Ectodermal cell (in vitro differentiated cells): Measurements from ENCODE around the gene MED12. TPM values are rescaled to one million over a fixed set of nuclear protein-coding genes. Genes with fewer than 3 reads are reported as not detected.
A peak's percentile ranks its signal among the peaks of the same experiment; 100 is the strongest.

Experiments
- H3K27ac ChIP-seq: 2 replicates; pipeline ENCODE4 v1.7.0; 2013; ENCODE audit warnings: mild to moderate bottlenecking, low read depth, low read length; ENCODE audit not compliant: insufficient read depth, poor library complexity, severe bottlenecking
- H3K27me3 ChIP-seq: 2 replicates; pipeline ENCODE4 v1.7.0; 2013; ENCODE audit warnings: mild to moderate bottlenecking, low read length; ENCODE audit not compliant: insufficient read depth, control insufficient read depth, poor library complexity, severe bottlenecking
- H3K36me3 ChIP-seq: one replicate; pipeline ENCODE4 v1.7.0; 2013; ENCODE audit warnings: low read length; ENCODE audit not compliant: control insufficient read depth, insufficient read depth
- H3K4me1 ChIP-seq: one replicate; pipeline ENCODE4 v1.7.0; 2013; ENCODE audit warnings: low read length; ENCODE audit not compliant: control insufficient read depth, insufficient read depth
- H3K4me3 ChIP-seq: 2 replicates; pipeline ENCODE4 v1.7.0; 2013; ENCODE audit warnings: low read depth, low read length, control low read depth; ENCODE audit not compliant: insufficient read depth
- H3K9me3 ChIP-seq: 2 replicates; pipeline ENCODE4 v1.7.0; 2013; ENCODE audit warnings: mild to moderate bottlenecking, low read length, moderate library complexity; ENCODE audit not compliant: control insufficient read depth
- WGBS, 2 experiments: methylation state at CpG; one replicate each; pipeline ENCODE4 v1.1.7; 2013; ENCODE audit warnings: missing lambda C conversion rate in 2 of 2; 5-methylcytosine and 5-hydroxymethylcytosine counted together
- polyA plus RNA-seq, 4 experiments: library from polyadenylated mRNA; stranded (reverse); fragments of 50-300 nt; gene quantifications; one replicate each; pipeline ENCODE4 v1.2.3, GENCODE V29; 2013

The MED12 gene
- 41.2 TPM for polyA plus RNA-seq (2013, experiment 1 of 4)
- polyA plus RNA-seq (2013, experiment 2 of 4) = 49.3 TPM
- polyA plus RNA-seq (2013, experiment 3 of 4) = 34.4 TPM
- polyA plus RNA-seq (2013, experiment 4 of 4) = 43.7 TPM

DNA sequence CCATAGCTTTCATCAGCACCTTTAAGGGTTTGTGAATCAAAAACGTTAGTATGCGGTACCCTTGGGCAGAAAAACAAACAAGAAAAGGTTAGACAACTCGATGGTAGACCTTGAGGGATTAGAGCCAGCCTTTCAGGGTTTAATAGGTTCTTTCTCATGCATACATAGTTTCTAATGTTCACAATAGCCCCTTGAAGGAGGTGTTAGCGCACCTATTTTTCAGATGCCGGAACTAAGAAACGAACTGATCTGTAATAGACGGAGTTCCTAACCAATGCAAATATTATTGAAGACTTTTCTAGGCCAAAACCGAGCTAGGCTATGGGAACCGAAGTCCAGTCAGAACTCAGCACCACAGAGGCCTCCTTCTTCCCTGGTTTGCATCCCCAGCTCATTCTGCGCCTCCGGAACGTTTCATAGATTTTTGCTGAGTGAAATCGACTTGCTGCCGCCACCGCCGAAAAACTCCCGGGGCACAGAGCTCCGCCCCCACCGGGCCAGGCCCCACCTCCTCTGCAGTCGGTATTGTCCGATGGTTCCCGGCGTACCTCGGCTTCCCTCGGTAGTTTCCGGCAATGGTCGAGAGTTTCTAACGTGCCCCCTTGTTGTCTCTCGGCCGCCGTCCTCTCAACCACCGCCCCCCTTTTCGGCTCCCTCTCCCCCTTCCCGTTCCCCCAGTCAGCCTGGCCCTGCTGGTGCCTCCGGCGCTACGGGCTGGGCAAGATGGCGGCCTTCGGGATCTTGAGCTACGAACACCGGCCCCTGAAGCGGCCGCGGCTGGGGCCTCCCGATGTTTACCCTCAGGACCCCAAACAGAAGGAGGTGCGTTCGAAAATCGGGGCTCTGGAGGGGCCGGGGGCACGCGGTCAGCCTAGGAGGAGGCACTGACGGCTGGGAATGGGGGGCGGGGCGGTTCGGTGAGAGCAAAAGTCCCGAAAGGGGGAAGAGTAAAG lies at the start of gene MED12:
TSS of gene MED12 (plus strand) at position 565 of the 953 bp plus-strand sequence. CDS start at position 724, 159 bp downstream.
- Histone ChIP-seq H3K4me3 (peak within 1 kb of the TSS; percentile 60), H3K4me1 (no peaks in the 10 kb centered on the region), H3K36me3 (peaks cover 3% of the 10 kb centered on the region), H3K27me3 (no peaks in the 10 kb centered on the region), H3K27ac (no peak within 1 kb of the TSS), H3K9me3 (no peaks in the 10 kb centered on the region)
- 1% methylated on average over 53 to 55 of the region's 56 CpGs for WGBS, 2 experiments

DNA sequence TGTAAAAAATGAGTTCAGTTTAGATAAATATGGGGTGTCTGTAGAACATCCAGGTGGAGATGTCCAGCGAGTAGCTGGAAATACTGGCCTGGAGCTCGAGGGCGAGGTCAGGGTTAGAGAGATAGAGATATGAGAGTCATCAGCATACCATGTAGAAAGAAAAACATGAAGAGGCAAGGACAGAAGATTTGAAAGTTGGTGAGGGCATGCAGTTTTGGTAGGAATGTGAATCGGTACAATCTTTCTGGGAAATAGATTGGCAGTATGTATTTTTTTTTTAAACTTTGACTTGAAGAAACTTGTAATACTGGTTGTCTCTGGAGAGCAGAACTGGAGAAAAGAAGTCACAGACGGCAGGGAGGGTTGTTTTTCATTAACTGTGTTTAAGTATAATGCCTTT lies 47.9 kb upstream of the MED12 start:
- H3K9me3 ChIP-seq = no peaks in the 10 kb centered on the region
- H3K36me3 ChIP-seq = no peaks in the 10 kb centered on the region
- H3K4me3 ChIP-seq = no peak overlapping the region
- no peaks in the 10 kb centered on the region for H3K27me3 ChIP-seq
- WGBS, 2 experiments = 93 to 97% methylated on average over 4 of the region's 5 CpGs
- H3K4me1 ChIP-seq = no peaks in the 10 kb centered on the region
- H3K27ac ChIP-seq = no peak overlapping the region

DNA sequence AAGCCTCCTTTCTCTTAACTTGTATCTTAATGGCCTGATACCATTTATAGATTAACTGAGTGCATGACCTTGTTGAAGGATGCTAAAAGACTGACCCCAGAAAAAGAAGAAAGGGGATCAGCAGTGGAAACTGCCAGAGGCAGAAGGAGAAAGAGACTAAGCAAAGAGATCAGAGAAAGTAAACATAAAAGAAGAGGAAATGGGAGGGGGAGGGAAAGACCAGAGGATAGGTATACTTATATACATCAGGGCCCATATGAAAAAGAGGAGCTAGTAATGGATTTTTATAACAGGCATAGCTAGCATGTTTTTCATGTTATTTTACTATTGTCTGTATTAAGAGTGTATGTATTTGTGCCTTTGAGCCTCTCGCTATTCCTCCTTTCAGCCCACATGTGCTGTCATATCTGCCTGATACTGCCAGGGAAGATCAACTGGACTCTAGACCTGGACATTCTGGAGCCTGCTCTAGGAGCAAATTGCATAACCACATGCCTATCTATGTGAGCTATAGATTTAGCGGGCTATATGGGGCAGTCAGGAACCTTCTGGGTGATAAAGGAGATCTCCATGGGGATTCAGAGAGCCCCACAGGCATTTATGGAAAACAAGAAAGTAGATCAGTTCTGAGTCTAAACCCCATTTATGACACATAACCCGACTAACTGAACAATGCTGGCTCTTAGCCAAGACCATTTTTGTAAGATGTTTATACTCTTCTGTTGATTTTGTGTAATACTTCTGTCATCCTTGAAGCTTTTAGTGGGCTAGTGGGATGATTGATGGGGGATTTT lies 36.9 kb upstream of the MED12 start:
- H3K36me3 ChIP-seq = no peaks in the 10 kb centered on the region
- no peaks in the 10 kb centered on the region for H3K27me3 ChIP-seq
- H3K4me3 ChIP-seq = no peak overlapping the region
- no peaks in the 10 kb centered on the region for H3K4me1 ChIP-seq
- 83 to 96% methylated on average over 3 of the region's 3 CpGs for WGBS, 2 experiments
- no peak overlapping the region for H3K27ac ChIP-seq
- no peaks in the 10 kb centered on the region for H3K9me3 ChIP-seq

DNA sequence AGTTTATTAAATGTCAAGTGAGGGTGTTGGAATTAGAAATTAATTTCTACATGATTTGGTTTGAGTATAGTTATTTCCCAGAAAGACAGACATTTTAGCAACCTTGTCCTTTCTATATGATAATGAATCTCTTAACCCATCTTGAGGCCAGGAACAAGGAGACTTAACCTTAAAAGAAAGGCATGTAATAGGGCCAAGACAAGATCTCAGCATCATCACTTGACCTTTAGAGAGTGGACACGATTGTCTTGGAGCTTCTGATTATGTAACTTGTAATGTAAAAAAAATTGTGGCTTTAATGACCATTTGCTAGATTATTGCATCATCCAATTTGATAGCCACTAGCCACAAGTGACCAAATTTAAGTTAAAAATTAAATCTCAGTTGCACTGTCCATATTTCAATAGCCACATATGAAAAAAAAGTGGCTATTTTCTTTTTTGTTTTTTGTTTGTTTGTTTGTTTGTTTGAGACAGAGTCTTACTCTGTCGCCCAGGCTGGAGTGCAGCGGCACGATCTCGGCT lies 36.2 kb upstream of the MED12 start:
- Histone ChIP-seq H3K4me1 (no peaks in the 10 kb centered on the region), H3K36me3 (no peaks in the 10 kb centered on the region), H3K9me3 (no peaks in the 10 kb centered on the region), H3K27me3 (no peaks in the 10 kb centered on the region), H3K27ac (no peak overlapping the region), H3K4me3 (no peak overlapping the region)
- 92 to 95% methylated on average over 4 to 5 of the region's 5 CpGs for WGBS, 2 experiments

DNA sequence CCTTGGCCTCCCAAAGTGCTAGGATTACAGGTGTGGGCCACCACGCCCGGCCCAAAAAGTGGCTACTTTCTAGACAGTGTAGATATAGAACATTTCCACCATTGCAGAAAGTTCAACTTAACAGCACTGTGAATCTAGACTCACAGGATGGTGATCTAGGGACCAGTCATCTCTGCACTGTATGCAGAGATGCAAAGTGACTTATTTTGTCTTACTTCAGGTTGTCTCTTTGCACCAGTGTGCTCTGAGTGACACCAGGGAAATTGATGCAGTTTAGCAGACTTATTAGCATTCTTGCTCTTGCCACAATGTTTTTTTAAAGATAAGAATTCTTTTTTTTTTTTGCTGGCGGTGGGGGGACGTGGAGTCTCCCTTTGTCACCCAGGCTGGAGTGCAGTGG lies 35.6 kb upstream of the MED12 start:
- WGBS, 2 experiments = 92 to 96% methylated on average over 4 of the region's 4 CpGs
- H3K9me3 ChIP-seq = no peaks in the 10 kb centered on the region

DNA sequence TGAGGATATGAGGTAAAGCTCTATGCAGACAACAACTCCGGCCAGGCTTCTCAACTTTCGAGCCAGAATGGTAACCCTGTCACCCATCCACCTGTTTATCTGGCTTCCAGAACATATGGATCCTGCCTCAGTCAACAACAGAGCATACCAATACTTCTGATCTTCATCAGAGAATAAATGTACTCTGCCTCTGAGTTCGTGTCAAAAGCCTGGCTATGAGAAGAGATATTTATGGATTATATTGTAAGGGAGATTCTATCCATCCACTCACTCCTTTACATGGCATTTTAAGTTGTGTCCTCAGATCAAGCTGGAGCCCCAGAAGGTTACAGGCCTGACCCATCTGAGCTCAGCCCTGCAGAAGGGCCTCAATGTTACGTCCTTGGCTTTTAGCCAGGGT lies 32.5 kb upstream of the MED12 start:
- H3K36me3 ChIP-seq = no peaks in the 10 kb centered on the region
- no peaks in the 10 kb centered on the region for H3K4me1 ChIP-seq
- no peaks in the 10 kb centered on the region for H3K27me3 ChIP-seq
- no peak overlapping the region for H3K4me3 ChIP-seq
- WGBS, 2 experiments = 85 to 94% methylated on average over 3 of the region's 4 CpGs
- no peaks in the 10 kb centered on the region for H3K9me3 ChIP-seq
- H3K27ac ChIP-seq = no peak overlapping the region

More for the DNA sequence above, 35.6 kb upstream of the MED12 start:
- Histone ChIP-seq H3K4me3 (no peak overlapping the region), H3K36me3 (no peaks in the 10 kb centered on the region), H3K27me3 (no peaks in the 10 kb centered on the region), H3K27ac (no peak overlapping the region), H3K4me1 (no peaks in the 10 kb centered on the region)

DNA sequence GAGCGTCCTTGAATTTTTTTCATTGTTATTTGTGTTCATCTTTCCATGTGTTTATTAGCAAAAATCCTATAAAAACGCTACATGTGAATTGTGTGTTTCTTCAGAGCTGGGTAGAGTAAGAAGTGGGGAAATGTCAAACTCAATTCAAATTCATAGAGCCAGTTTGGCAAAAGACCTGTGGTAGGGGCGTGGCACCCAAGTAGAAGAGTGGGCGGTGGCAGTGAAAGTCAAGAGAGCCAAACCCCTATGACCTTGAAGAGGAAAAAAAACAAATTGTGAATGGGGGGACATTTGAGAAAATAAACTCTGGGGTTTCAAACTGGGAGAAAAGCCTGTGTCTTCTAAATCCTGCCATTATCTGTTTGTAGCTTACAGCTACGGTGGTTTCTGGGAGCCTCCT lies 27.1 kb upstream of the MED12 start:
- H3K4me1 ChIP-seq = no peaks in the 10 kb centered on the region
- peaks cover 1% of the 10 kb centered on the region for H3K27me3 ChIP-seq
- WGBS, 2 experiments = 92 to 97% methylated on average over 3 to 5 of the region's 5 CpGs
- no peak overlapping the region for H3K27ac ChIP-seq
- H3K36me3 ChIP-seq = no peaks in the 10 kb centered on the region
- no peak overlapping the region for H3K4me3 ChIP-seq
- no peaks in the 10 kb centered on the region for H3K9me3 ChIP-seq

DNA sequence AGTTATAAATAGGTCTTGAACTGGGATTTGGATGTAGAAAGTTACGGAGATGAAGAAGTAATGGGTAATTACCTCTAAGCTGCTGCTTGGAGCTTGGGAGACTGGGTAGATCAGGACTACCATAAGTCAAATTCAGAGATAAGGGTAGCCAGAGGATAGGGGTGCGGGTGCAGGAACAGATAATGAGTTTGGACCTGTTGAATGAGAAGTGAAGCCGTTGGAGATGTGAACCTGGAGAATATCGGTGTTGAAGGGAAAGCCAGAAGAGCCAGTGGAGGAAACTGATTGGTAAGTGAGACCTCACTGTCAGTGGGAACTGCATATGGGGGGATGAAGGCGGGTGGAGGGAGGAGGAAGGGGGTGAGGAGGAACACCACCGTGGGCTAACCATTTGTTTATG lies 23.4 kb upstream of the MED12 start:
- H3K4me1 ChIP-seq = peaks cover 7% of the 10 kb centered on the region
- WGBS, 2 experiments = 46% methylated on average over 4 of the region's 6 CpGs
- no peaks in the 10 kb centered on the region for H3K36me3 ChIP-seq
- H3K9me3 ChIP-seq = no peaks in the 10 kb centered on the region
- no peak overlapping the region for H3K27ac ChIP-seq
- peaks cover 38% of the 10 kb centered on the region for H3K27me3 ChIP-seq
- H3K4me3 ChIP-seq = peak overlapping the region; percentile 46

DNA sequence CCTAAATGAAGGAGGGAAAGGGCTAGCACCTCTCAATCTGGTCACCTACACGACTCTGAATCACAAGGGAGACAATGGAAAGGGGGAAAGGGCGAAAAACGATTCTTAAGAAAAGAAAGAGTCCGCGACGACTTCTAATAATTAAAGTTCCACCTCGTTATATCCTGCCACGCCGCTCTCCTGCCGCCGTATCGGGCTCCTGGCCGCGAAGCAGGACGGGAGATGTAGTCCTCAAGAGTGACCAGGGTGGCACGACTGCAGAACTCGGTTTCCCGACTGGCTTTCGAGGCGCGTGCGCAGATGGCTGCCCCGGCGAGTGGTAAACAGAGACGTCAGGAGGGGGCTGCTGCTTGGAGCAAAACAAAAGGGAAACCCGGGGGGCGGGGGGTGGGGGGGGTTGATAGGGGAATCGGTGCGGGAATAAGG lies 22.8 kb upstream of the MED12 start, which contains the start of gene FOXO4:
TSS of gene FOXO4 (plus strand) at position 297 of the 426 bp plus-strand sequence. CDS start 678 bp downstream, outside the sequence.
- Histone ChIP-seq H3K4me1 (peaks cover 12% of the 10 kb centered on the region), H3K4me3 (peak within 1 kb of the TSS; percentile 46), H3K36me3 (no peaks in the 10 kb centered on the region), H3K9me3 (no peaks in the 10 kb centered on the region), H3K27me3 (peaks cover 43% of the 10 kb centered on the region), H3K27ac (no peak within 1 kb of the TSS)
- WGBS, 2 experiments = 1% methylated on average over 28 to 29 of the region's 29 CpGs
